ENCODE results near the gene OLFM1. TPM values are rescaled to one million over a fixed set of nuclear protein-coding genes. Genes with fewer than 3 reads are reported as not detected.

Gene OLFM1
- total RNA-seq, 4 donors from 2014 or later: 8.5 to 73.9 (median 19.1) TPM

GRCh38 chr9:135163023-135163780 lies 75.7 kb downstream of the OLFM1 start:
- Histone ChIP-seq H3K27ac (no peak overlapping the region), H3K27me3 (no peaks in the 10 kb centered on the region), H3K9me3 (no peaks in the 10 kb centered on the region), H3K4me1 (no peaks in the 10 kb centered on the region), H3K36me3 (no peaks in the 10 kb centered on the region), H3K4me3 (no peak overlapping the region)
- DNase-seq: no peak
- TF ChIP-seq CTCF (IDR thresholded peaks at IDR 0.05) (no peak), POLR2A (IDR thresholded peaks at IDR 0.05) (no peak)
- intact Hi-C loops (cut with DNase I; ENCODE audit: low total_unique reads): no loop called here

- H3K4me1 ChIP-seq: no peaks in the 10 kb centered on the region
- H3K4me3 ChIP-seq: no peak overlapping the region
- no peak for DNase-seq
- no peak overlapping the region for H3K27ac ChIP-seq
- TF ChIP-seq CTCF (IDR thresholded peaks at IDR 0.05) (no peak), POLR2A (IDR thresholded peaks at IDR 0.05) (no peak)
- no peaks in the 10 kb centered on the region for H3K27me3 ChIP-seq
- no peaks in the 10 kb centered on the region for H3K9me3 ChIP-seq
- intact Hi-C loops (cut with DNase I; ENCODE audit: low total_unique reads): no loop called here
- no peaks in the 10 kb centered on the region for H3K36me3 ChIP-seq
Observed at GRCh38 chr9:135164036-135164435, 76.6 kb downstream of the OLFM1 start.

- Histone ChIP-seq H3K4me1 (no peaks in the 10 kb centered on the region), H3K4me3 (no peak overlapping the region), H3K9me3 (no peaks in the 10 kb centered on the region), H3K27me3 (no peaks in the 10 kb centered on the region), H3K27ac (no peak overlapping the region), H3K36me3 (no peaks in the 10 kb centered on the region)
- TF ChIP-seq CTCF (IDR thresholded peaks at IDR 0.05) (no peak), POLR2A (IDR thresholded peaks at IDR 0.05) (no peak)
- DNase-seq: no peak
- intact Hi-C loops (cut with DNase I; ENCODE audit: low total_unique reads): no loop called here
Observed at GRCh38 chr9:135165003-135165711, 77.7 kb downstream of the OLFM1 start.

GRCh38 chr9:135165756-135166519 lies 78.5 kb downstream of the OLFM1 start:
- H3K27me3 ChIP-seq: no peaks in the 10 kb centered on the region
- no peak overlapping the region for H3K27ac ChIP-seq
- no peaks in the 10 kb centered on the region for H3K4me1 ChIP-seq
- no peaks in the 10 kb centered on the region for H3K36me3 ChIP-seq
- intact Hi-C loops (cut with DNase I; ENCODE audit: low total_unique reads): no loop called here
- TF ChIP-seq CTCF (IDR thresholded peaks at IDR 0.05) (no peak), POLR2A (IDR thresholded peaks at IDR 0.05) (no peak)
- no peaks in the 10 kb centered on the region for H3K9me3 ChIP-seq
- no peak for DNase-seq
- H3K4me3 ChIP-seq: no peak overlapping the region

GRCh38 chr9:135166565-135166964 lies 79.1 kb downstream of the OLFM1 start:
- Histone ChIP-seq H3K9me3 (no peaks in the 10 kb centered on the region), H3K27me3 (no peaks in the 10 kb centered on the region), H3K4me3 (no peak overlapping the region), H3K36me3 (no peaks in the 10 kb centered on the region), H3K4me1 (no peaks in the 10 kb centered on the region), H3K27ac (no peak overlapping the region)
- TF ChIP-seq POLR2A (IDR thresholded peaks at IDR 0.05) (no peak), CTCF (IDR thresholded peaks at IDR 0.05) (no peak)
- no peak for DNase-seq
- intact Hi-C loops (cut with DNase I; ENCODE audit: low total_unique reads): no loop called here

Data from uterus (tissue), 4 donors.